Skin of body (tissue), 2 donors: Measurements from ENCODE around the gene EXPH5. TPM values are rescaled to one million over a fixed set of nuclear protein-coding genes. Genes with fewer than 3 reads are reported as not detected.
A peak's percentile ranks its signal among the peaks of the same experiment; 100 is the strongest.

Source experiments
- DNase-seq: peaks from one replicate; lab custom pipeline; 2025; lab: John Stamatoyannopoulos, UW
- total RNA-seq: library from RNA; depleted of rRNA; stranded (reverse); fragments of >200 nt; gene quantifications from one replicate; pipeline ENCODE4 v1.2.3, GENCODE V29; 2014

EXPH5 gene
- total RNA-seq, 1 donor from 2014 or later, result 17.6 TPM

- no peak for DNase-seq
Observed at GRCh38 chr11:108561535-108561991, 32.0 kb downstream of the EXPH5 start.

GRCh38 chr11:108559904-108560303 is 33.7 kb downstream of the EXPH5 start:
- peak; percentile 85 for DNase-seq

GRCh38 chr11:108559340-108559739 is 34.2 kb downstream of the EXPH5 start:
- peak; percentile 71 for DNase-seq

- no peak for DNase-seq
Observed at GRCh38 chr11:108558222-108558621, 35.3 kb downstream of the EXPH5 start.

- no peak for DNase-seq
Observed at GRCh38 chr11:108556019-108556418, 37.5 kb downstream of the EXPH5 start.

GRCh38 chr11:108551651-108552462 is 41.7 kb downstream of the EXPH5 start:
- DNase-seq, result peak; percentile 58

- DNase-seq, result no peak
Observed at GRCh38 chr11:108549319-108549885, 44.2 kb downstream of the EXPH5 start.

GRCh38 chr11:108545909-108546501 is 47.6 kb downstream of the EXPH5 start:
- DNase-seq, result no peak

GRCh38 chr11:108543316-108543964 is 50.1 kb downstream of the EXPH5 start:
- DNase-seq, result no peak

- DNase-seq, result peak; percentile 26
Observed at GRCh38 chr11:108541531-108541930, 52.0 kb downstream of the EXPH5 start.

- no peak for DNase-seq
Observed at GRCh38 chr11:108538502-108538901, 55.1 kb downstream of the EXPH5 start.

GRCh38 chr11:108538022-108538424 is 55.5 kb downstream of the EXPH5 start:
- DNase-seq, result peak; percentile 8

GRCh38 chr11:108536783-108537182 is 56.8 kb downstream of the EXPH5 start:
- no peak for DNase-seq

- no peak for DNase-seq
Observed at GRCh38 chr11:108535384-108535955, 58.1 kb downstream of the EXPH5 start.

GRCh38 chr11:108534274-108534882 is 59.2 kb downstream of the EXPH5 start:
- DNase-seq, result no peak

- DNase-seq, result no peak
Observed at GRCh38 chr11:108530426-108530825, 63.1 kb downstream of the EXPH5 start.

GRCh38 chr11:108527382-108527781 is 66.2 kb downstream of the EXPH5 start:
- no peak for DNase-seq

- no peak for DNase-seq
Observed at GRCh38 chr11:108525161-108525560, 68.4 kb downstream of the EXPH5 start.

GRCh38 chr11:108524422-108524821 is 69.1 kb downstream of the EXPH5 start:
- DNase-seq, result no peak

- DNase-seq, result no peak
Observed at GRCh38 chr11:108522318-108522717, 71.2 kb downstream of the EXPH5 start.

GRCh38 chr11:108518581-108518980 is 75.0 kb downstream of the EXPH5 start:
- DNase-seq, result no peak
